SK-N-MC (cell line): Measurements from ENCODE around the gene PID1.

Source experiments
- EZH2 ChIP-seq: fragments of 200-600 bp; sonication (generic); IDR thresholded peaks from one replicate; pipeline ENCODE4 v1.6.1; 2017; ENCODE audit warnings: antibody characterized with exemption
- POLR2AphosphoS5 ChIP-seq: IDR thresholded peaks from 2 replicates; pipeline ENCODE4 v1.6.1; 2012; ENCODE audit warnings: mild to moderate bottlenecking, low read depth, low read length, borderline replicate concordance

GRCh38 chr2:229152674-229153073 is 118.4 kb downstream of the PID1 start:
- TF ChIP-seq POLR2AphosphoS5 (no peak), EZH2 (no peak)
